Stimulated activated CD4-positive, alpha-beta T cell treated with anti-CD3 and anti-CD28 coated beads, Interleukin-2, amount 100 ng/mL, for 48 hours (primary cell): Measurements from ENCODE around the gene PRLR.
A peak's percentile ranks its signal among the peaks of the same experiment; 100 is the strongest.

Source experiments
- DNase-seq, 2 donors: peaks; one replicate each; pipeline ENCODE4 v3.0.0-alpha.2; 2020

Gene PRLR

DNA sequence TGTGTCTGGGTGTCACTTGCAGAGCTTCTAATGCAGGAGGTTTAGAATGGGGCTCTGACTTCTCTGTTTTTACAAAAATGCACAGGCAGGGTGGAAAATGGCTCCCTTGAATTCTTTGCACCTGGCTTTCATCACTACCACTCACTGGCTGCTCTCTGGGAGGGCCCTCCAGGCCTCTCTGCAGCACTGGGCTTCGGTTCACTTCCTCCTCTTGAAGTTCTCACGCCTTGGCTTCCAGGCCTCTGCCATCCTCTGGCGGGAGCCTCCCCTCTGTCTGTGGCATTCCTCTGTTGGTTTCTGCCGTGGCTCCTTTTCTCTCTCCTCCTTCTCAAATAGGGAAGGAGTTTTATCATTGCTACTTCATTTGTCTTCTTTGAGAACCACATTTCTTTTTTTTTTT, 2.8 kb upstream of the PRLR start:
- no peak for DNase-seq

DNA sequence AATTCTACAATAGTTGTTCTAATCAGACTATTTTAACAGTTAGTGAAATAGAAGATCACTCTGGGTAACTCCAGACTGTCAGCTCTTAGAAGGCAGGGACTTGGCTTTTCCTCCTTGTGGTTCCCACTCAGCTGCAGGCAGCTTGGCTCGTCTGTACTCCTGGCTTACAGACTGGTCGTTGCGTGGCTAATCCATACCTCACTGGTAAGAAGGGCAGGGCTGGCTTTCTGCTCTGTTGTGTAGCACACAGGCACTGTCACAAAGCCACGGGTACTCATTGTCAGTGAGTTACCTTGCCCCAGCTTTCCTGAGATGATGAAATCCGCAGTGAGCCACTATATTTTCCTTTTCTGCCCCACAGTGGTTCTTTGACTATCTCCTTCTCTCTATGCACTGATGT, 1.8 kb upstream of the PRLR start:
- DNase-seq, result no peak

DNA sequence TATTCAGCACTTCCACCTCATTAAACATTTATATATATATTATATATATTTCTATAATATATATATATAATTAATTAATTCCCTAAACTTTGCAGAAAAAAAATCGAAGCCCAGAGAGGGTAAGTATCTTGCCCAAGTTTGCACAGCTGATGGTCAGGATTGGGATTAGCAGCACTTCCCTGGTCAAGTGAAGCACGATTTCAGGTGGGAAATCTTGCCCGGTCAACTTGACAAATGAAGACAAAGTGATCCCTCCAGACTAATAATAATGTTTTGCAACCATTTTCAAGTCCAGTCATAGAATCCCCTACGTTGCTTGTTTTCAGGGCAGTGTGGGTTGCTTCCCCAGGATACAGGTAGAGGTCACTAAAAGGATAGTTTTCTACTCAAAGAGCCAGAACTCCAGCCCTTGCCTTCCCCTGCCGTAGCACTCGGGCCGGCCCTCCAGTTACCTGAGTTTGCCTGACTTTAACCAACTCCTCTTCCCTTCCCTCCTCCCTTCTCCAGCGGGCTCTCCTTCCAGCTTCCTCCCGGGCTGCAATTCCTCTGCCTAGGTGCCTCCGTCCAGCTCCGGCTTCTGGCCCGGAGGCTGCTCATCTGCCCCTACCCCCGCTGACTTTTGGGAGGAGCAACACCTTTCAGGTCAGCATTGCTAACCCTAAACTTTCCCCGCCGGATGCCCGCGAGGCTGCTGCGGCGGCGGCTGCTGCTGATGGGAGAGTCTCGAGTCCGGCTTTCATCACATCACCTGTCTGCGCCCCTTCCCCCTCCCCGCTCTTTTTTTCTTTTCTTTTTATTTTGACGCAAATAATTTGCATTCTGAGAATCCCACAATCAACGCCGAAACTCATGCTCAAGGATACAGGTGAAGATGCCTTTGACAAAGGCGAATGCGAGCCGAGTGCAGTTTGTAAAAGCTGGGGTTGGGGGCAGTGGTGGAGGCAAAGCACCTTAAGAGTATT, 930 bp downstream of the PRLR start:
- no peak for DNase-seq

DNA sequence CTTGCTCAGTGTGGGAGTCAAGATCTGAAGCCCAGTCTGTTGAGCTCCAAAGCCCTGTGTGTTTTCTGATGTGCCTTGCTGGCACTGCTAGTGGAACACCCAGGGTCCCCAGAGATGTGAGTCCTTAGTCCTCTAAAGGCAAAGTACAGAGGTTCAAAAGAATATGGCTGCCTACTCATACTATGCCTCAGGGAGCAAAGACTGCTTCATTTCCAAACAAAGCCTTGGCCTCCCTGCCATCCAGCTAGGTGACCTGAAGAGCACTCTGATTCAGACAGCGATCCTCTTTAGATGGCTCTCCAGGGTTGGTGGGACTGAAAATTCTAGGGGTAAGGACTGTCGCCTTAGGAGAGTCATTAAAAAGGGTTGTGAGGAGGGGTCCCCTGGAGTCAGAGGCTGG, 2.0 kb downstream of the PRLR start:
- DNase-seq, result no peak

GRCh38 chr5:35227720-35228119, 2.6 kb downstream of the PRLR start:
- DNase-seq, result no peak

GRCh38 chr5:35223787-35224395, 6.4 kb downstream of the PRLR start:
- no peak for DNase-seq

DNA sequence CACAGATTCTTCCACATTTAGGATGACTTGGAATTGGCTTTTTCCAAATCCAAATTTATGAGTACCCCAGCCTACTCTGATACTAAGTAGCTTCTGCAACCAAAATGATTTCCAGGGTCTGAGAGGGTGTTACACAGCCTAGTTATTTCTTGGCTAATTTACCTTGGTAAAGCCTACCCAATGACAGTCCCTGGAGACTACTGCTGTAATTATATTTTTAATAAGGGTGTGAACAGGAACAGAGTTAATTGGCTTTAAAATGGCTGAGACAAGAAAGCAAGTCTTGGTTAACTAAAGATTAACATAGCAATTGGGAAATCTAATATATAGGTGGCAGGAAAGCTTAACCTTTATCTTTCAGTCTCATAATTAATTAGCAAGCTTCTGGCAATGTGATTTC, 9.3 kb downstream of the PRLR start:
- DNase-seq, result no peak

DNA sequence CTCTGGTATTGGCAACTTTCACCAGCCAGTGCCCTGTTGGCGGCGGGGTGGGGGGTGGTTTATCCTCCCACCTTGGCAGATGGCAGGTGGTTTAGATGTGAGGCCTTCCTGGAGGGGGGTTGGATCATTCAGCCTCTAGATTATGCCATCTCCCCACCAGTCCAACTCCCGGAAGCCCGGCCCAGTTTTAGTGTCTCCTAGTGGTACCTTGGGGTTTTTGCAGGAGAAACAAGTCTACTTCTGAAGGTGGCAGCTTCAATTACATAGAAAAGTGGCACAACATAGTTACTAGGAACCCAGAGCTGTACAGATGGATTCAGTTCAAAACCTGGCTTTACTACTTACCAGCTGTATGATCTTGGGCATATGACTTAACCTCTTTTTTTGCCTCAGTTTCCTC, 11.3 kb downstream of the PRLR start:
- DNase-seq, result no peak

GRCh38 chr5:35214051-35214450, 16.2 kb downstream of the PRLR start:
- DNase-seq, result no peak

GRCh38 chr5:35213608-35214007, 16.7 kb downstream of the PRLR start:
- no peak for DNase-seq

DNA sequence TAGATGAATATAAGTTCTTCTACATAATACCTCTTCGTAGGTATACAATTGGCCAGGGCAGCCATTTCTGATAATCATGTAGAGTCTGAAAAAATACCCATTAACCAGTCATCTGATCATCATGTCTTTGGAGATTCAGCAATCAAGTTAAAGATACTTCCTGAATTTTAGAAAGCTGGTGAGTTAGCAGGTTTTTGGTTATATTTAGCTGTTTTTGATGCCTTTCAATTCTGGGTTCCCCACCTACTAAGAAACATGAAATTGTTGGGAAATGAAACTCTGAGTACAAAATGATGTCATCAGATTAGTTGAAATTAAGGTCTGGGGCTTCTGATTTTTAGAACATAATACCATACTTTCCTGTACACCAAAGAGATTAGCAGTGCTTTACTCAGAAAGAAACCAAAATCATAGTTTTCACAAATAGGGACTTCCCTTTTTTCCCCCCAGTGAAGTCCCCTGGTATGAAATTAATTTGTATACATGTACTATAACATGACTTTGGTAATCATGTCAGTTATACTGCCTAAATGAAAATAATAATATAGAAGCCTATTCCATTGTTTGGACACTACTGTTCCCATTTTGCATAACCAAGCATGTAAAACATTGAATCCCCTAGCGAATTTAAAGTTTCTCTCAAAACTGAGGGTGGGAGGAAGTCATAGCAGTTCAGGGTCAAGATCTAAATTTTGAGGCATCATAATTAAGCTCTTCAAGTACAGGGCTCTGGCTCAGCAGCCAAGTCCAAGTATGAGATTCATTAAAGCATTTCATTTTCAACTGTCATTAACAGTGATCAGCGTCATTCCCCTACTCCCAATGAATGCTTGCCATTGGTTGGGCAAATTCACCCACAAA, 17.9 kb downstream of the PRLR start:
- DNase-seq, result no peak

DNA sequence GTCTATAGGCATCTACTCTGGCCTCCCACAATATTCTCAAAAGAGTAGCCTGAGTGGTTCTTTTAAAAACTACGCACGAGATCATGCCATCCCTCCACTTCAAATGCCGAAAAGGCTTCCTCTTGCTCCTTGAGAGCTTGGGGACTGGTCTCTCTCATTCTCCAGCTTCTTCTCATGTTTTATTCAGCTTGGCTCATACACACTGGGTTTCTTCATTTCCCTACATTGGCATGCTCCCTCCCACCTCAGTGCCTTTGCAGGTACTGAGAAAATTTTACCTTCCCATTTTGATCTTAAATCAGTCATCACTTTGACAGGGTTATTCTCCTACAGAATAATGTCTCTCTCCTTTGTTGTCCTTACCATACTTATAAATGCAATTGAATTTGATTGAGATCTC, 20.4 kb downstream of the PRLR start:
- no peak for DNase-seq

- DNase-seq, result no peak
These were observed 24.7 kb downstream of the PRLR start for GRCh38 chr5:35205606-35206005.

GRCh38 chr5:35205186-35205585, 25.1 kb downstream of the PRLR start:
- no peak for DNase-seq

DNA sequence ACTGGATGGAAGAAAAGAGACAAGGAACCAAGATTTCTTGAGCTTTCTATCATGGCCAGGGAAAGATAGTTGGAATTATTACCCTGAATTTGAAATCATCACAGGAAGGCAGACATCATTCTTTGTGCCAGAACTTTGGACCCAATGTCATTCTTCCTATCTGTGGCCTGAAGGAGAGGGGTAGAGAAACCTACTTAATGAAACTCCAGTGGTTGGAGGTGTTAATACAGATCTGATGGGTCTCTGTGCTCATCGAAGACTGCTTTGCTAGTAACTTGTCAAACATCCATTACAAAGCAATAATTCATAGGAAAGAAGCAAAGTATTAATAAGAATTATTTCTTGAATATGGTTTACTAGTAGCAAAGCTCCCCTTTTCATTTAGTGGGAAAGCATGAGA, 26.9 kb downstream of the PRLR start:
- no peak for DNase-seq

DNA sequence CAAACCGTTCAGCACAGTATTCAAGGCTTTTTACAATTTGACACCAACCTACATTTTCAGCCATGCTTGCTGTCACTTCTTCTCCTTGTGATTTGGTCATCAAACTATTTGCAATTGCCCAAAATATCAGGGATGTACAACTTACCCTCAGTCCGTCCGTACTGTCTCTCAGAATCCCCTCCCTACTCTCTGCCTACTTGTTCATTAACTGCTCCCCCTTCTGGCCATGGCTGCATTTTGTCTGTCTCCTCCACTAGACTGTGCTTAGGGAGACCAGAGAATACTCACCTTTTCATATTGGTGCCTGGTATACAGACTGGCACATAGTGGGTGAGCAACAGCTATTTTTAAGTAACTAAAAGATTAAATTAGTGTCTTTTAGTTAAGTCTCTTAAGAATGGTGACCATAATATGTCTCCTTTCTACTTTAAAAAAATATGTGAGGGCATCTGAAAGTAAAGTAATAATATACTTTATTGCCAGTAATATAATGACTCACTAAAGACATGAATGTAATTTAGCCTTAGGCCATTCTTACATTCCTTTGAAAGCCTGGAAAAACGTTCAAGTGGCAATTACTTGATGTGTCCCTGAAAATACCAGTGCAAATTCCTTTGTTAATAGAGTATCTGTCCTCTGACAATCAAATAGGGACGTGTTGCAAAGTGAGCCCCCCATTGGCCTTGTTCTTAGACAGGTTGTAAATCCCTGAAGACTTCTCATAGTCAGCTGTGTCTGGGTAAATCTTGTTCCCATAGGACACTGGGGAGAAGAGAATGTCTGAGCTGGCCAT, 27.8 kb downstream of the PRLR start:
- DNase-seq, result peak; percentile 17 to 19

DNA sequence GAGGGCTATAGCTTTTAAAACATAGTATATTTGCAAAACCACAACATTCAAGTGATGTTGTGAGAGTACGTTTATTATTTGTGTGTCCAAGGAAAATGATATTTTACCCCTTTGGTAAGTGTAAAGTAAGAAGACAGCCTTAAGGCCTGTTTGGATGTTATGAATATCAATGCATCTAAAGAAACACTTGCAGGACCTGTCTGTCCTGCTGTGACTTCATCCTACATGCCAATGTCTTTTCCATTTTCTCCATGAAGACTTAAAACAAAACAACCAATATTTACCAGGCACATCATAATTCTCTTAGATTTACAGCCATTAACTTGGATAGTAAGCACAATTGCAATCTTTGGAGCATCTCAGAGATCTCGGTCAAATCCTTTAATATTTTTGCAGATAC, 29.0 kb downstream of the PRLR start:
- no peak for DNase-seq

- DNase-seq, result no peak
These were observed 30.4 kb downstream of the PRLR start for GRCh38 chr5:35199886-35200285.

DNA sequence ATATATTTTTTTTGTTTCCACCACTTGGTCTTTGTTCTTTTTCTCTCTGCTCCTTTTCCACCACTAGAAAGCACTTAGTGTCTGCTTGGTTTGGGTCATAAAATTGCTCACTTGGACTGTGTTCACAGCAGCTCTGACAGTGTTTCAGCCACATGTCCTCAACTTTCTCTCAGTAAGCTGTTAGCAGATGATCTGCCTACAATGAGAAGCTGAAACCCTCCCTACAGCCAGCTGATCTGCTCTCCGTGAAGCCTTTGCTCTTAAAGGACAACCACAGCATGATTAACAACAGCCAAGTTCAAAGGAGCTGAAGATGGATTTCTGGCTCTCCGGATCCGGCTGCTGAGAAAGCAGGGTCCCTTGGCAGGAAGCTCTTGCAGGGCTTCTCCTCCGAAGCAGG, 31.6 kb downstream of the PRLR start:
- no peak for DNase-seq

- DNase-seq, result no peak
These were observed 32.2 kb downstream of the PRLR start for GRCh38 chr5:35198075-35198474.

DNA sequence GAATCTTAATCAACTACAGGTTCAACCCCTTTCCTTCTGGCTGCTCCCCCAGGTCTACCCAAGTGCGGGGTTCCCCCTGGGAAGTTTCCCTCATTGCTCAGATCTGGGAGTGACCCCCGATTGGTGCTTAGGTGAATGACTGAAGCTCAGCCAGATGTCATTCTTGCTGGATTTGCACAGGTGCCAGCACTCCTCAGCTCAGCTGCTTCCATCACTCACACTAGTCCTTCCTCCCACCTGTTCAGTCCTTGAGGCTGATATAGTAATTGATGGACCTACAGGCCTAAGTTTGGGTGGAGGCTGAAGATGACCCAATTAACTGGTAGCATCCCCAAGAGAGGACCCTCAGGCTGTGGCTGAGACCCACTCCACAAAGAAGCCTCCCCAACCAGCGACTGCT, 32.9 kb downstream of the PRLR start:
- DNase-seq, result no peak

GRCh38 chr5:35195472-35195852, 34.8 kb downstream of the PRLR start:
- no peak for DNase-seq
